ENCODE data around the gene NPM3.

GRCh38 chr10:101775273-101776160, 7.7 kb downstream of the NPM3 start, which contains the start of gene FGF8:
- TF ChIP-seq FOXM1 (IDR thresholded peaks at IDR 0.05; ENCODE audit: borderline replicate concordance) (no peak), TARDBP (IDR thresholded peaks at IDR 0.05) (no peak), LEF1 (IDR thresholded peaks at IDR 0.05; ENCODE audit: borderline replicate concordance) (no peak), L3MBTL2 (conservative IDR thresholded peaks at IDR 0.05) (no peak), HDGF (IDR thresholded peaks at IDR 0.05; ENCODE audit: borderline replicate concordance) (no peak), FOXA1 (IDR thresholded peaks at IDR 0.05) (no peak), SUZ12 (IDR thresholded peaks at IDR 0.05) (no peak), ZNF384 (IDR thresholded peaks at IDR 0.05) (no peak)
